ENCODE data around the gene GPC5. TPM values are rescaled to one million over a fixed set of nuclear protein-coding genes. Genes with fewer than 3 reads are reported as not detected.

The GPC5 gene
- total and polyA plus RNA-seq, 2 of the 8 experiments (the other 6 are each of a cell fraction or from before 2014, with no cell fraction given) = 0.20 to 0.39 TPM

DNA sequence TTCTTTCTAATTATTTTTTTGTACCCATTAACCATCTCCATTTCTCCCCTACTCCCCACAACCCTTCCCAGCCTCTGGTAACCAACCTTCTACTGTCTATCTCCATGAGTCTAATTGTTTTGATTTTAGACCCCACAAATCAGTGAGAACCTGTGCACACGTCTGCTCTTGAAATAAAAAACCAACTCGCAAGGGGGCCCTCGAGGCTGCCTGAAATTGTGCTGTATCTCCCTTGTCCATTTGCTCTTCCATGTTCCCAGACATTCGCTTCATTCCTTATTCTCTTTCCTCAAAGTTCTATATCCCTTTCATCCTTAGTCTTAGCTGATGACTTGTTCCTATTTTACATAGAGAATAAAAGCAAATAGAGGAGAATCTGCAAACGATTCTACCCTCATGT is 95.0 kb downstream of the GPC5 start:
- Histone ChIP-seq H3K18ac (ENCODE audit: extremely low read depth, low read length) (no peak overlapping the region), H3K27ac (ENCODE audit: low read depth, low read length) (no peak overlapping the region), H2BK5ac (ENCODE audit: low read depth, low read length) (no peak overlapping the region), H3K4me2 (ENCODE audit: insufficient read depth in 1 of 2, low read depth in 2 of 2, low read length in 2 of 2) (no peak overlapping the region), H3K56ac (replicated peaks; ENCODE audit: insufficient read length, low read depth, low read length) (no peak overlapping the region), H3K79me1 (ENCODE audit: low read depth, low read length) (no peaks in the 10 kb centered on the region), H2BK120ac (replicated peaks; ENCODE audit: low read depth, low read length) (no peak overlapping the region), H4K5ac (ENCODE audit: insufficient read length, low read depth, low read length) (no peak overlapping the region), H4K8ac (ENCODE audit: extremely low read depth, insufficient read depth, low read length) (no peak overlapping the region), H3K36me3 (ENCODE audit: control insufficient read depth in 2 of 4, insufficient read depth in 4 of 4, low read length in 3 of 4) (no peaks in the 10 kb centered on the region), H3K9ac (replicated peaks in 1 of 4; ENCODE audit: extremely low read depth in 1 of 4, low read depth in 3 of 4, low read length in 3 of 4) (no peak overlapping the region), H3K23ac (ENCODE audit: insufficient read length) (no peak overlapping the region), H2AK5ac (ENCODE audit: low read depth, low read length) (no peak overlapping the region), H3K4me1 (replicated peaks in 1 of 4; ENCODE audit: control insufficient read depth in 3 of 4, insufficient read depth in 4 of 4, low read length in 3 of 4) (no peaks in the 10 kb centered on the region), H3K4ac (replicated peaks; ENCODE audit: insufficient read length, low read depth, low read length) (no peak overlapping the region), H3K4me3 (ENCODE audit: extremely low read depth in 1 of 4, insufficient read depth in 2 of 4, low read depth in 3 of 4, low read length in 4 of 4) (no peak overlapping the region), H3K23me2 (ENCODE audit: low read depth, low read length) (no peaks in the 10 kb centered on the region), H3K79me2 (ENCODE audit: control insufficient read depth in 1 of 2, insufficient read depth in 2 of 2, low read length in 2 of 2) (no peaks in the 10 kb centered on the region), H3K27me3 (replicated peaks in 1 of 4; ENCODE audit: control insufficient read depth in 3 of 4, extremely low read depth in 1 of 4, insufficient read depth in 3 of 4, low read length in 3 of 4) (no peaks in the 10 kb centered on the region), H2BK15ac (ENCODE audit: low read length) (no peak overlapping the region), H3K14ac (ENCODE audit: insufficient read length) (no peak overlapping the region), H2AFZ (ENCODE audit: low read length) (no peak overlapping the region), H4K20me1 (replicated peaks in 1 of 2; ENCODE audit: control insufficient read depth in 1 of 2, insufficient read depth in 2 of 2, low read length in 2 of 2) (no peaks in the 10 kb centered on the region), H4K91ac (replicated peaks; ENCODE audit: insufficient read length, low read length) (no peak overlapping the region), H2BK12ac (ENCODE audit: low read depth, low read length) (no peak overlapping the region), H2BK20ac (ENCODE audit: low read length) (no peak overlapping the region), H3K9me3 (ENCODE audit: insufficient read depth in 2 of 2, low read depth in 1 of 2, low read length in 1 of 2) (no peaks in the 10 kb centered on the region)
- ChIA-PET POLR2A (ENCODE audit: partially characterized antibody) (no interaction called here), CTCF (ENCODE audit: partially characterized antibody) (interaction anchor here (0.7 to 1.2 kb wide), 2 partner anchors 31 to 225 kb away, joined by 5 to 6 read pairs; no protein-coding TSS in a partner anchor)
- DNase-seq (ENCODE audit: low read depth in 1 of 2, low spot score in 2 of 2) (no peak), FAIRE-seq (no peak)
- WGBS, 2 experiments (ENCODE audit: extremely low coverage in 1 of 2, insufficient coverage in 1 of 2, insufficient read length in 1 of 2, insufficient replicate concordance in 2 of 2, low coverage in 1 of 2, low lambda C conversion rate in 2 of 2, missing lambda C conversion rate in 1 of 2) = 88% methylated on average over 5 of the region's 5 CpGs; no CpG with 5 or more reads in 1 of the 2 experiments
- TF ChIP-seq, protein P1, sequence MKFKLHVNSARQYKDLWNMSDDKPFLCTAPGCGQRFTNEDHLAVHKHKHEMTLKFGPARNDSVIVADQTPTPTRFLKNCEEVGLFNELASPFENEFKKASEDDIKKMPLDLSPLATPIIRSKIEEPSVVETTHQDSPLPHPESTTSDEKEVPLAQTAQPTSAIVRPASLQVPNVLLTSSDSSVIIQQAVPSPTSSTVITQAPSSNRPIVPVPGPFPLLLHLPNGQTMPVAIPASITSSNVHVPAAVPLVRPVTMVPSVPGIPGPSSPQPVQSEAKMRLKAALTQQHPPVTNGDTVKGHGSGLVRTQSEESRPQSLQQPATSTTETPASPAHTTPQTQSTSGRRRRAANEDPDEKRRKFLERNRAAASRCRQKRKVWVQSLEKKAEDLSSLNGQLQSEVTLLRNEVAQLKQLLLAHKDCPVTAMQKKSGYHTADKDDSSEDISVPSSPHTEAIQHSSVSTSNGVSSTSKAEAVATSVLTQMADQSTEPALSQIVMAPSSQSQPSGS (IDR thresholded peaks at IDR 0.05; ENCODE audit: low read length) = no peak
- TF ChIP-seq SP4 (IDR thresholded peaks at IDR 0.05; ENCODE audit: low read length) = no peak
- TF ChIP-seq HDAC2 (IDR thresholded peaks at IDR 0.05; ENCODE audit: borderline replicate concordance in 1 of 2, low read depth in 2 of 2, low read length in 2 of 2) = no peak
- TF ChIP-seq, protein P2, sequence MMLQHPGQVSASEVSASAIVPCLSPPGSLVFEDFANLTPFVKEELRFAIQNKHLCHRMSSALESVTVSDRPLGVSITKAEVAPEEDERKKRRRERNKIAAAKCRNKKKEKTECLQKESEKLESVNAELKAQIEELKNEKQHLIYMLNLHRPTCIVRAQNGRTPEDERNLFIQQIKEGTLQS (IDR thresholded peaks at IDR 0.05; ENCODE audit: insufficient read depth, low read depth, low read length) = no peak
- TF ChIP-seq NRF1 (IDR thresholded peaks at IDR 0.05; ENCODE audit: low read depth, low read length) = no peak
- no peak for TF ChIP-seq KDM1A (IDR thresholded peaks at IDR 0.05; ENCODE audit: borderline replicate concordance, low read length)
- TF ChIP-seq HDAC6 (IDR thresholded peaks at IDR 0.05; ENCODE audit: low read depth, low read length) = no peak
- TF ChIP-seq, protein P3, sequence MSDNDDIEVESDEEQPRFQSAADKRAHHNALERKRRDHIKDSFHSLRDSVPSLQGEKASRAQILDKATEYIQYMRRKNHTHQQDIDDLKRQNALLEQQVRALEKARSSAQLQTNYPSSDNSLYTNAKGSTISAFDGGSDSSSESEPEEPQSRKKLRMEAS (IDR thresholded peaks at IDR 0.05) = no peak
- no peak for TF ChIP-seq BCL11A (IDR thresholded peaks at IDR 0.05; ENCODE audit: low read depth in 2 of 2, low read length in 2 of 2)
- TF ChIP-seq CTBP2 (IDR thresholded peaks at IDR 0.05; ENCODE audit: borderline replicate concordance, insufficient read depth, insufficient read length, low read length) = no peak
- no peak for TF ChIP-seq RNF2 (IDR thresholded peaks at IDR 0.05; ENCODE audit: borderline replicate concordance, low read depth, low read length, missing control alignments, poor library complexity, severe bottlenecking)

All from H1 (cell line).